ENCODE measurements around the gene TTC28.

The TTC28 gene

GRCh38 chr22:28095316-28096095 lies 584.1 kb downstream of the TTC28 start:
- Histone ChIP-seq H3F3A (ENCODE audit: insufficient read depth) (no peaks in the 10 kb centered on the region), H3K27me3 (ENCODE audit: low read length) (no peaks in the 10 kb centered on the region), H4K20me1 (ENCODE audit: low read depth, low read length) (no peaks in the 10 kb centered on the region), H3K36me3 (ENCODE audit: low read length) (no peaks in the 10 kb centered on the region), H3K27ac (ENCODE audit: low read depth, low read length) (no peak overlapping the region), H3K79me2 (ENCODE audit: insufficient read depth, low read length) (no peaks in the 10 kb centered on the region), H2AFZ (ENCODE audit: low read depth, low read length, severe bottlenecking) (no peak overlapping the region), H3K9me2 (replicated peaks; ENCODE audit: insufficient read depth, low read length) (no peaks in the 10 kb centered on the region), H3K9me3 (ENCODE audit: insufficient read depth, low read length) (no peaks in the 10 kb centered on the region), H3K4me2 (ENCODE audit: low read depth, low read length, poor library complexity, severe bottlenecking) (no peak overlapping the region), H3K9ac (ENCODE audit: low read length) (no peak overlapping the region), H3K4me3 (ENCODE audit: insufficient read depth, low read length, poor library complexity, severe bottlenecking) (no peak overlapping the region)
- no peak for TF ChIP-seq EZH2phosphoT487 (conservative IDR thresholded peaks at IDR 0.05; ENCODE audit: low read length)
- no peak for TF ChIP-seq CTCF (IDR thresholded peaks at IDR 0.05; ENCODE audit: insufficient read depth, low read length, poor library complexity, severe bottlenecking)

- H3K27ac ChIP-seq (ENCODE audit: low read depth, low read length) = no peak overlapping the region
- no peak overlapping the region for H2AFZ ChIP-seq (ENCODE audit: low read depth, low read length, severe bottlenecking)
- H3K4me3 ChIP-seq (ENCODE audit: insufficient read depth, low read length, poor library complexity, severe bottlenecking) = no peak overlapping the region
- H3F3A ChIP-seq (ENCODE audit: insufficient read depth) = no peaks in the 10 kb centered on the region
- H4K20me1 ChIP-seq (ENCODE audit: low read depth, low read length) = no peaks in the 10 kb centered on the region
- no peak overlapping the region for H3K4me2 ChIP-seq (ENCODE audit: low read depth, low read length, poor library complexity, severe bottlenecking)
- H3K27me3 ChIP-seq (ENCODE audit: low read length) = no peaks in the 10 kb centered on the region
- H3K9me2 ChIP-seq (replicated peaks; ENCODE audit: insufficient read depth, low read length) = no peaks in the 10 kb centered on the region
- no peaks in the 10 kb centered on the region for H3K9me3 ChIP-seq (ENCODE audit: insufficient read depth, low read length)
- TF ChIP-seq CTCF (IDR thresholded peaks at IDR 0.05; ENCODE audit: insufficient read depth, low read length, poor library complexity, severe bottlenecking) (no peak), EZH2phosphoT487 (conservative IDR thresholded peaks at IDR 0.05; ENCODE audit: low read length) (no peak)
- H3K9ac ChIP-seq (ENCODE audit: low read length) = no peak overlapping the region
- no peaks in the 10 kb centered on the region for H3K36me3 ChIP-seq (ENCODE audit: low read length)
- no peaks in the 10 kb centered on the region for H3K79me2 ChIP-seq (ENCODE audit: insufficient read depth, low read length)
Measured at GRCh38 chr22:28094771-28095170, 584.9 kb downstream of the TTC28 start.

GRCh38 chr22:28093711-28094110 lies 585.9 kb downstream of the TTC28 start:
- Histone ChIP-seq H3K9me3 (ENCODE audit: insufficient read depth, low read length) (no peaks in the 10 kb centered on the region), H3K27ac (ENCODE audit: low read depth, low read length) (no peak overlapping the region), H2AFZ (ENCODE audit: low read depth, low read length, severe bottlenecking) (no peak overlapping the region), H3K27me3 (ENCODE audit: low read length) (no peaks in the 10 kb centered on the region), H3F3A (ENCODE audit: insufficient read depth) (no peaks in the 10 kb centered on the region), H4K20me1 (ENCODE audit: low read depth, low read length) (no peaks in the 10 kb centered on the region), H3K36me3 (ENCODE audit: low read length) (no peaks in the 10 kb centered on the region), H3K4me3 (ENCODE audit: insufficient read depth, low read length, poor library complexity, severe bottlenecking) (no peak overlapping the region), H3K9me2 (replicated peaks; ENCODE audit: insufficient read depth, low read length) (no peaks in the 10 kb centered on the region), H3K79me2 (ENCODE audit: insufficient read depth, low read length) (no peaks in the 10 kb centered on the region), H3K9ac (ENCODE audit: low read length) (no peak overlapping the region), H3K4me2 (ENCODE audit: low read depth, low read length, poor library complexity, severe bottlenecking) (no peak overlapping the region)
- TF ChIP-seq CTCF (IDR thresholded peaks at IDR 0.05; ENCODE audit: insufficient read depth, low read length, poor library complexity, severe bottlenecking) (no peak), EZH2phosphoT487 (conservative IDR thresholded peaks at IDR 0.05; ENCODE audit: low read length) (no peak)

All from SU-DHL-6 (cell line).